ENCODE results near the gene ZDBF2.

Gene ZDBF2

DNA sequence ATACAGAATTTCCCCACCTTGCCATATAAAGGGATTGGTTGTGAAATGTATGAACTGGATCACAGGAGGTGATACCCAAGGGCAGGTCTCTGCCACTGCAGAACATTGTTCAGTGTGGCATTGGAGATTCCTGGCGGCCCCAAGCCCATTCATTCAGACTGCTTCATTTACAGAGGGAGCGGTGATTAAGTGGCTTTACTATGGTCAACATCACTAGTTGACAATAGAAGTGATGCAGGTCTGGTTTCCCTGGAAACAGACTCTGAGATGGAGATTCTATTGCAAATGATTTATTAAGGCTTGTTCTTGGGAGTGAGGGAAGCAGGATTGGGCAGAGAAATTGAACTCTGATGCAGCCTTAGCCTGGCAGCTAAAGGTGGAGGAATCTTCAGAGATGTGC lies 62.4 kb downstream of the ZDBF2 start:
- ATAC-seq, result no peak
- TF ChIP-seq ZNF565 (CRISPR knock-in tag; conservative IDR thresholded peaks at IDR 0.05; ENCODE audit: low read depth) (no peak), ZNF70 (CRISPR knock-in tag; IDR thresholded peaks at IDR 0.05) (no peak), CSRNP3 (CRISPR knock-in tag; IDR thresholded peaks at IDR 0.05) (no peak), BACH2 (CRISPR knock-in tag; IDR thresholded peaks at IDR 0.05; ENCODE audit: borderline replicate concordance) (no peak), ZNF8 (CRISPR knock-in tag; IDR thresholded peaks at IDR 0.05) (no peak), TOX (CRISPR knock-in tag; IDR thresholded peaks at IDR 0.05; ENCODE audit: borderline replicate concordance) (no peak), ZFP3 (CRISPR knock-in tag; IDR thresholded peaks at IDR 0.05) (no peak), OSR1 (CRISPR knock-in tag; IDR thresholded peaks at IDR 0.05) (no peak), ISL1 (CRISPR knock-in tag; IDR thresholded peaks at IDR 0.05) (no peak), PPARA (CRISPR knock-in tag; IDR thresholded peaks at IDR 0.05; ENCODE audit: borderline replicate concordance) (no peak), ZC3H10 (CRISPR knock-in tag; IDR thresholded peaks at IDR 0.05) (no peak), TCF4 (CRISPR knock-in tag; IDR thresholded peaks at IDR 0.05; ENCODE audit: borderline replicate concordance) (no peak), GLIS3 (CRISPR knock-in tag; IDR thresholded peaks at IDR 0.05) (no peak), ZFP30 (CRISPR knock-in tag; IDR thresholded peaks at IDR 0.05) (no peak)
- TF ChIP-seq, protein P1, sequence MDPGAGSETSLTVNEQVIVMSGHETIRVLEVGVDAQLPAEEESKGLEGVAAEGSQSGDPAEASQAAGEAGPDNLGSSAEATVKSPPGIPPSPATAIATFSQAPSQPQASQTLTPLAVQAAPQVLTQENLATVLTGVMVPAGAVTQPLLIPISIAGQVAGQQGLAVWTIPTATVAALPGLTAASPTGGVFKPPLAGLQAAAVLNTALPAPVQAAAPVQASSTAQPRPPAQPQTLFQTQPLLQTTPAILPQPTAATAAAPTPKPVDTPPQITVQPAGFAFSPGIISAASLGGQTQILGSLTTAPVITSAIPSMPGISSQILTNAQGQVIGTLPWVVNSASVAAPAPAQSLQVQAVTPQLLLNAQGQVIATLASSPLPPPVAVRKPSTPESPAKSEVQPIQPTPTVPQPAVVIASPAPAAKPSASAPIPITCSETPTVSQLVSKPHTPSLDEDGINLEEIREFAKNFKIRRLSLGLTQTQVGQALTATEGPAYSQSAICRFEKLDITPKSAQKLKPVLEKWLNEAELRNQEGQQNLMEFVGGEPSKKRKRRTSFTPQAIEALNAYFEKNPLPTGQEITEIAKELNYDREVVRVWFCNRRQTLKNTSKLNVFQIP (CRISPR knock-in tag; IDR thresholded peaks at IDR 0.05; ENCODE audit: borderline replicate concordance, low read depth), result no peak

DNA sequence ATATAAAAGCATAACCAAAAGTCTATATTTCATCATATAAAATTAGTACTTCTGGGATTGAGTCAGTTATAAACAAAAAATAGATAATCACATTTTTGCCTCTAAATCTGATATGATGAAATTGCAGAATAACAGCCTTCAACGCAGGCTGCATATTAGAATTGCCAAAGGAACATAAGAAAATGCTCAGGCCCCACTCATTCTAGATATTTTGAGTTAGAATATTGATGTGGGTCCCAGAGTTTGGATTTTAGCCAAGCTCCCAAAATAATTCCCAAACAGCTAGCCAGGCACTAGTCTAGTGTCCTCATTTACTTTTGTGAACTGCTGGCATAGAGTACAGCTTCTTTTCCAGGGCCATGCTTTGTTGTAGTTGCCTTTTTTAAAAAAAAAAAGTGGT lies 63.5 kb downstream of the ZDBF2 start:
- no peak for ATAC-seq
- no peak for TF ChIP-seq ARNTL (CRISPR knock-in tag; IDR thresholded peaks at IDR 0.05; ENCODE audit: borderline replicate concordance, low read depth)

DNA sequence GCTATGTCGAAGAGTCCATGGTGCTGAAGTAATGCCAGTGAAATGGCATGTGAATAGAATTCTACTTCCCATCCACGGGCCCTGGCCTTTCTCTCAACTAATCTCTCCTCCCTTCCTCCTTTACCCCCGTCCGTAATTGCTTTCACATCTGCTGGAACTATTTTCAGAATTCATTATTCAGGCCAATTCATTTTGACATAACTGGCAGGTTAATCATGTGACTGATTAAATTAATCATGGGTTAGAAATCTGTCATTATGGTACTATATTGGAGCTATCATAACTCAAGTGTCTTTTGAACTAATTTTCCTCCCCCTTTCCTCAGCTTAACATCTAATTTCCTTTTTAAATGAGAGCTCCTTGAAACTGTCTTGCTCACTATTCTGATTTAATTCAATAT lies 66.9 kb downstream of the ZDBF2 start:
- TF ChIP-seq, protein P2, sequence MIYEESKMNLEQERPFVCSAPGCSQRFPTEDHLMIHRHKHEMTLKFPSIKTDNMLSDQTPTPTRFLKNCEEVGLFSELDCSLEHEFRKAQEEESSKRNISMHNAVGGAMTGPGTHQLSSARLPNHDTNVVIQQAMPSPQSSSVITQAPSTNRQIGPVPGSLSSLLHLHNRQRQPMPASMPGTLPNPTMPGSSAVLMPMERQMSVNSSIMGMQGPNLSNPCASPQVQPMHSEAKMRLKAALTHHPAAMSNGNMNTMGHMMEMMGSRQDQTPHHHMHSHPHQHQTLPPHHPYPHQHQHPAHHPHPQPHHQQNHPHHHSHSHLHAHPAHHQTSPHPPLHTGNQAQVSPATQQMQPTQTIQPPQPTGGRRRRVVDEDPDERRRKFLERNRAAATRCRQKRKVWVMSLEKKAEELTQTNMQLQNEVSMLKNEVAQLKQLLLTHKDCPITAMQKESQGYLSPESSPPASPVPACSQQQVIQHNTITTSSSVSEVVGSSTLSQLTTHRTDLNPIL (CRISPR knock-in tag; IDR thresholded peaks at IDR 0.05; ENCODE audit: low read depth), result no peak
- no peak for TF ChIP-seq ZNF8 (CRISPR knock-in tag; IDR thresholded peaks at IDR 0.05)
- TF ChIP-seq ISL1 (CRISPR knock-in tag; IDR thresholded peaks at IDR 0.05), result 0 out of 2 replicates have a peak, but pooled peaks have one; percentile 8
- no peak for ATAC-seq

DNA sequence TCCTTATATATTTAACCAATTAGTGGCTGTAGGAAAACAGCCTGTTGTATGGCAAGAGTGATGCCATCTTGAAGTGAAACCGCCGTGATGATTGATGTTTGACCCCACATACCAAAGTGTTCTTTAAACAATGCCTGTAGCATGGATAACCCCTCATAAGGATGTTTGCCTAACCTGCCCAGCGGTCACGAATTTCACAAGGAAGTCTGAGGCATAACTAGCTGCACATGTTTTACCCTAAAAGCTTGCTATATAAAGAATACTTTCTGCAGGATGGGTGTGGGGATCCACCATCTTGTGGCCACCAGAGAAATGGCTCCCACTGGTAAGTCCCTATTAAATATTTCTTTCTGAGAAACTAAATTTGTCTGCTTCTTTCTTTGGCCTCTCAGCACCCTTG lies 68.7 kb downstream of the ZDBF2 start:
- TF ChIP-seq, protein P1 (CRISPR knock-in tag; IDR thresholded peaks at IDR 0.05; ENCODE audit: borderline replicate concordance, low read depth), result no peak
- no peak for TF ChIP-seq ISL1 (CRISPR knock-in tag; IDR thresholded peaks at IDR 0.05)
- no peak for TF ChIP-seq PPARA (CRISPR knock-in tag; IDR thresholded peaks at IDR 0.05; ENCODE audit: borderline replicate concordance)
- no peak for TF ChIP-seq CSRNP3 (CRISPR knock-in tag; IDR thresholded peaks at IDR 0.05)
- no peak for TF ChIP-seq ZNF8 (CRISPR knock-in tag; IDR thresholded peaks at IDR 0.05)
- no peak for TF ChIP-seq TOX (CRISPR knock-in tag; IDR thresholded peaks at IDR 0.05; ENCODE audit: borderline replicate concordance)
- no peak for TF ChIP-seq BACH2 (CRISPR knock-in tag; IDR thresholded peaks at IDR 0.05; ENCODE audit: borderline replicate concordance)
- TF ChIP-seq ESRRG (CRISPR knock-in tag; IDR thresholded peaks at IDR 0.05), result no peak
- no peak for TF ChIP-seq OSR1 (CRISPR knock-in tag; IDR thresholded peaks at IDR 0.05)
- no peak for TF ChIP-seq ZFP30 (CRISPR knock-in tag; IDR thresholded peaks at IDR 0.05)
- no peak for TF ChIP-seq ZNF565 (CRISPR knock-in tag; conservative IDR thresholded peaks at IDR 0.05; ENCODE audit: low read depth)
- TF ChIP-seq CSDC2 (CRISPR knock-in tag; IDR thresholded peaks at IDR 0.05), result no peak
- TF ChIP-seq TCF4 (CRISPR knock-in tag; IDR thresholded peaks at IDR 0.05; ENCODE audit: borderline replicate concordance), result no peak
- TF ChIP-seq RARB (CRISPR knock-in tag; IDR thresholded peaks at IDR 0.05), result no peak
- no peak for TF ChIP-seq PATZ1 (CRISPR knock-in tag; IDR thresholded peaks at IDR 0.05; ENCODE audit: borderline replicate concordance)
- TF ChIP-seq SNAI2 (CRISPR knock-in tag; IDR thresholded peaks at IDR 0.05), result no peak
- no peak for TF ChIP-seq ZFP3 (CRISPR knock-in tag; IDR thresholded peaks at IDR 0.05)

More for the DNA sequence above, 68.7 kb downstream of the ZDBF2 start:
- ATAC-seq, result no peak

All from SK-N-SH treated with all-trans-retinoic acid at 6 μM for 48 hours (cell line).